ENCODE data around the gene MGMT.

GRCh38 chr10:129706081-129706480, 239.0 kb downstream of the MGMT start:
- TF ChIP-seq POLR2A (IDR thresholded peaks at IDR 0.05) (no peak), CTCF (IDR thresholded peaks at IDR 0.05) (no peak)
